K562 (cell line): ENCODE measurements around the gene ST6GALNAC5. TPM values are rescaled to one million over a fixed set of nuclear protein-coding genes. Genes with fewer than 3 reads are reported as not detected.

Experiments used
- ATAC-seq: fragments of 200-7000 bp; cut with Tn5 transposase; 3 replicates; pipeline ENCODE4 v1.9.1; 2020; ENCODE audit warnings: moderate library complexity
- BruUV-seq: library from RNA; stranded (reverse); fragments of 400-500 nt; replicated peaks from 2 replicates; lab custom pipeline; 2021; lab: Mats Ljungman, UMichigan
- CTCF ChIA-PET: fragments of 300-600 bp; formaldehyde crosslinking; extraction: SDS; loops from one replicate; lab custom pipeline; 2021; ENCODE audit warnings: low intra/inter-chr PET ratio; lab: Yijun Ruan, JAX
- POLR2A ChIA-PET: fragments of 300-600, 350-650 bp; sonication (Branson Sonifier 250); formaldehyde crosslinking; extraction: SDS; loops from one replicate; lab custom pipeline; 2021; ENCODE audit warnings: antibody characterized with exemption, inconsistent platforms; lab: Yijun Ruan, JAX
- DNase-seq, 4 experiments: peaks; one replicate each; pipeline versions ENCODE4 v3.0.0 to v3.0.0-alpha.2; 2011 to 2018; ENCODE audit warnings: low spot score in 3 of 4, mixed read lengths in 3 of 4; ENCODE audit errors: extremely low read depth in 1 of 4
- FAIRE-seq: peaks from 2 replicates; lab custom pipeline; 2011; peaks lifted over from hg19 to GRCh38; lab: Jason Lieb, UNC
- H2AFZ ChIP-seq: 2 replicates; pipeline ENCODE4 v1.6.0; 2011; ENCODE audit warnings: low read depth, low read length, control low read depth, inconsistent platforms
- H3K27ac ChIP-seq: fragments of 200-600 bp; 3 replicates; pipeline ENCODE4 v1.8.0; 2011; ENCODE audit warnings: low read depth, mild to moderate bottlenecking, control low read depth, inconsistent platforms, low read length, moderate library complexity, mixed read lengths; ENCODE audit errors: extremely low read depth
- H3K27me3 ChIP-seq, 2 experiments: fragments of 300-600 bp in 1 of 2; 2 replicates in 1 of 2; 3 replicates in 1 of 2; pipeline versions ENCODE4 v1.6.0 to v1.8.0; 2011; ENCODE audit warnings: inconsistent platforms in 2 of 2, low read length in 2 of 2, mild to moderate bottlenecking in 1 of 2, mixed read lengths in 1 of 2, moderate library complexity in 1 of 2; ENCODE audit not compliant: control insufficient read depth in 2 of 2, insufficient read depth in 2 of 2
- H3K36me3 ChIP-seq: fragments of 300-600 bp; 3 replicates; pipeline ENCODE4 v1.8.0; 2011; ENCODE audit warnings: mild to moderate bottlenecking, low read length, inconsistent platforms; ENCODE audit not compliant: control insufficient read depth, insufficient read depth
- H3K4me1 ChIP-seq, 2 experiments: fragments of 200-600 bp in 1 of 2; replicated peaks in 1 of 2; 2 replicates in 1 of 2; 3 replicates in 1 of 2; pipeline versions ENCODE4 v1.5.1 to v1.8.0; 2011; ENCODE audit warnings: inconsistent platforms in 2 of 2, low read length in 2 of 2, mild to moderate bottlenecking in 1 of 2, mixed read lengths in 1 of 2, moderate library complexity in 1 of 2; ENCODE audit not compliant: control insufficient read depth in 2 of 2, insufficient read depth in 2 of 2
- H3K4me2 ChIP-seq: 2 replicates; pipeline ENCODE4 v1.6.1; 2011; ENCODE audit warnings: low read length, control low read depth, inconsistent platforms, mixed read lengths; ENCODE audit not compliant: insufficient read depth
- H3K4me3 ChIP-seq: fragments of 200-600 bp; sonication (generic), shearing (Covaris generic); 2 replicates; pipeline ENCODE4 v1.5.1; 2016; ENCODE audit warnings: control low read depth, inconsistent platforms
- H3K79me2 ChIP-seq: fragments of 200-600 bp; 3 replicates; pipeline ENCODE4 v1.8.0; 2011; ENCODE audit warnings: low read length, inconsistent platforms; ENCODE audit not compliant: control insufficient read depth, insufficient read depth
- H3K9ac ChIP-seq, 2 experiments: 2 replicates each; pipeline versions ENCODE4 v1.6.0 to v1.6.1; 2011; ENCODE audit warnings: low read depth in 2 of 2, low read length in 2 of 2, control low read depth in 1 of 2, inconsistent platforms in 1 of 2, mild to moderate bottlenecking in 1 of 2, mixed read lengths in 1 of 2; ENCODE audit not compliant: insufficient read depth in 1 of 2
- H3K9me1 ChIP-seq: one replicate; pipeline ENCODE4 v1.6.0; 2011; ENCODE audit warnings: inconsistent platforms, mild to moderate bottlenecking, low read length, moderate library complexity; ENCODE audit not compliant: control insufficient read depth, insufficient read depth
- H3K9me3 ChIP-seq: replicated peaks from 2 replicates; pipeline ENCODE4 v1.5.1; 2011; ENCODE audit warnings: low read depth, low read length, inconsistent platforms; ENCODE audit not compliant: control insufficient read depth, insufficient read depth
- H4K20me1 ChIP-seq: replicated peaks from 2 replicates; pipeline ENCODE4 v1.6.1; 2011; ENCODE audit warnings: low read length, inconsistent platforms, mixed read lengths; ENCODE audit not compliant: control insufficient read depth, insufficient read depth
- CHCHD3 ChIP-seq: fragments of 250-450 bp; sonication (Bioruptor Pico); IDR thresholded peaks from 2 replicates; pipeline ENCODE4 v2.1.2; 2022; ENCODE audit warnings: mild to moderate bottlenecking
- CREM ChIP-seq: IDR thresholded peaks from 2 replicates; pipeline ENCODE4 v1.6.1; 2014; ENCODE audit warnings: antibody characterized with exemption, low read depth
- ILK ChIP-seq: fragments of 450-650 bp; IDR thresholded peaks from 2 replicates; pipeline ENCODE4 v1.6.1; 2016; ENCODE audit warnings: missing genetic modification characterization, low read depth, mild to moderate bottlenecking, missing compliant biosample characterization, moderate library complexity, borderline replicate concordance
- IRF1 ChIP-seq: sonication (generic); formaldehyde crosslinking; IDR thresholded peaks from 2 replicates; pipeline ENCODE4 v1.8.0; 2022; ENCODE audit warnings: missing genetic modification reagents, mild to moderate bottlenecking, borderline replicate concordance
- MAFK ChIP-seq: IDR thresholded peaks from 2 replicates; pipeline ENCODE4 v1.6.1; 2011; ENCODE audit warnings: low read length, improper control_type of control experiment
- MECOM ChIP-seq: fragments of 250-450 bp; sonication (Bioruptor Pico); IDR thresholded peaks from 2 replicates; pipeline ENCODE4 v1.8.0; 2022; ENCODE audit warnings: inconsistent platforms
- SREBF1 ChIP-seq: fragments of 150-350 bp; IDR thresholded peaks from 2 replicates; pipeline ENCODE4 v1.6.1; 2014; ENCODE audit warnings: antibody characterized with exemption, low read depth, low read length, borderline replicate concordance
- ZNF12 ChIP-seq: sonication (generic); formaldehyde crosslinking; IDR thresholded peaks from 2 replicates; pipeline ENCODE4 v1.4.0; 2020; ENCODE audit warnings: mild to moderate bottlenecking, missing genetic modification reagents
- ZNF445 ChIP-seq: fragments of 250-450 bp; sonication (Bioruptor Pico); IDR thresholded peaks from 2 replicates; pipeline ENCODE4 v1.4.0; 2020; ENCODE audit warnings: low read depth, mild to moderate bottlenecking, moderate library complexity
- WGBS: fragments of 100-300 bp; shearing (Covaris generic); methylation state at CpG from one replicate; pipeline ENCODE4 v1.1.6; 2016; ENCODE audit warnings: low coverage, mixed read lengths; ENCODE audit not compliant: insufficient coverage; ENCODE audit errors: missing lambda C conversion rate; 5-methylcytosine and 5-hydroxymethylcytosine counted together
- in situ Hi-C: fragments of 300-500 bp; cut with MboI; formaldehyde crosslinking; loops from 4 replicates; pipeline ENCODE4 v1.15.0; 2018; ENCODE audit warnings: inconsistent platforms, mixed read lengths
- intact Hi-C: fragments of 100-400 bp; cut with micrococcal nuclease; formaldehyde crosslinking; loops from 2 replicates; pipeline ENCODE4 v1.14.2; 2022
- polyA plus RNA-seq, 8 experiments: library from polyadenylated mRNA; depleted of rRNA in 4 of 8; stranded (reverse) in 5 of 8; unstranded in 3 of 8; fragments of >200 nt; fragmentation: Nextera tagmentation in 2 of 8; fragmentation: Illumina TruSeq in 1 of 8; extraction: Ambion mirVana in 2 of 8; extraction: Trizol in 1 of 8; gene quantifications; 2 replicates each; pipeline versions ENCODE4 v1.2.1 to v1.2.3, GENCODE V29; 2011 to 2014; ENCODE audit warnings: inconsistent platforms in 1 of 8, missing spikeins in 1 of 8
- total RNA-seq, 7 experiments: library from RNA; depleted of rRNA in 6 of 7; stranded (reverse); fragments of >200 nt in 6 of 7; fragmentation: Illumina TruSeq in 2 of 7; extraction: Trizol in 2 of 7; gene quantifications; 2 replicates each; pipeline versions ENCODE4 v1.2.1 to v1.2.3, GENCODE V29; 2011 to 2021; ENCODE audit warnings: low replicate concordance in 1 of 7

The ST6GALNAC5 gene
- total and polyA plus RNA-seq, 9 of the 15 experiments (the other 6 are each of a cell fraction or from before 2014, with no cell fraction given), result 0.04 to 0.14 TPM; not detected in 7

GRCh38 chr1:76868916-76869315 lies 1.6 kb downstream of the ST6GALNAC5 start:
- Histone ChIP-seq H3K9ac (no peak overlapping the region), H3K9me1 (no peaks in the 10 kb centered on the region), H4K20me1 (no peaks in the 10 kb centered on the region), H3K79me2 (no peaks in the 10 kb centered on the region), H3K36me3 (no peaks in the 10 kb centered on the region), H3K27ac (no peak overlapping the region), H2AFZ (no peak overlapping the region), H3K4me2 (no peak overlapping the region), H3K4me3 (no peak overlapping the region), H3K27me3 (peaks cover 0 to 19% of the 10 kb centered on the region in 2 experiments; a peak in 2 of 5 replicates), H3K9me3 (no peaks in the 10 kb centered on the region), H3K4me1 (peaks cover 0 to 19% of the 10 kb centered on the region in 2 experiments; a peak in 2 of 5 replicates)
- in situ Hi-C loops, result no loop called here
- no peak for TF ChIP-seq CREM
- no peak for TF ChIP-seq ZNF12 (CRISPR knock-in tag)
- TF ChIP-seq CHCHD3 (CRISPR knock-in tag), result no peak
- no peak for TF ChIP-seq MECOM
- TF ChIP-seq ZNF445 (CRISPR knock-in tag), result no peak
- TF ChIP-seq MAFK, result no peak
- TF ChIP-seq ILK (tag), result no peak
- no peak for TF ChIP-seq IRF1 (CRISPR knock-in tag)
- no peak for TF ChIP-seq SREBF1
- intact Hi-C loops, result no loop called here
- POLR2A ChIA-PET, result interaction anchor here (0.6 kb wide), 1 partner anchor 150 kb away, joined by 4 read pairs; no protein-coding TSS in a partner anchor
- no peak for DNase-seq
- no TSS peak for BruUV-seq
- peak; percentile 36; the same call in 2 of the 3 replicates for ATAC-seq
- CTCF ChIA-PET, result interaction anchor here (0.7 kb wide), 1 partner anchor 717 kb away, joined by 3 read pairs; no protein-coding TSS in a partner anchor
- FAIRE-seq, result no peak
- 8% methylated on average over 19 of the region's 19 CpGs for WGBS
